NCI-H2081 treated with DMSO at 0.1 percent for 48 hours (cell line): ENCODE data around the gene SYDE1.

Experiments used
- DNase-seq: peaks from one replicate; lab custom pipeline; 2025; lab: John Stamatoyannopoulos, UW

Gene SYDE1

GRCh38 chr19:15108145-15108844 lies 1.1 kb downstream of the SYDE1 start:
- DNase-seq: no peak

- no peak for DNase-seq
These were observed 1.9 kb downstream of the SYDE1 start for GRCh38 chr19:15108845-15109767.

GRCh38 chr19:15109768-15110417 lies 2.7 kb downstream of the SYDE1 start:
- DNase-seq: no peak

- DNase-seq: no peak
These were observed 3.2 kb downstream of the SYDE1 start for GRCh38 chr19:15110418-15110815.

- DNase-seq: no peak
These were observed 4.6 kb downstream of the SYDE1 start for GRCh38 chr19:15111758-15112157.

- no peak for DNase-seq
These were observed 5.2 kb downstream of the SYDE1 start for GRCh38 chr19:15112385-15112784.

GRCh38 chr19:15113245-15114152 lies 6.3 kb downstream of the SYDE1 start:
- DNase-seq: no peak

- no peak for DNase-seq
These were observed 6.9 kb downstream of the SYDE1 start for GRCh38 chr19:15114153-15114540.

- no peak for DNase-seq
These were observed 7.9 kb downstream of the SYDE1 start for GRCh38 chr19:15115080-15115479.

GRCh38 chr19:15115762-15116615 lies 8.8 kb downstream of the SYDE1 start:
- no peak for DNase-seq

GRCh38 chr19:15116856-15117255 lies 9.7 kb downstream of the SYDE1 start:
- no peak for DNase-seq

- no peak for DNase-seq
These were observed 11.0 kb downstream of the SYDE1 start for GRCh38 chr19:15118248-15118647.

- no peak for DNase-seq
These were observed 11.7 kb downstream of the SYDE1 start for GRCh38 chr19:15118789-15119494.

GRCh38 chr19:15120135-15121026 lies 13.2 kb downstream of the SYDE1 start:
- no peak for DNase-seq

GRCh38 chr19:15122331-15123030 lies 15.3 kb downstream of the SYDE1 start:
- DNase-seq: no peak

- DNase-seq: no peak
These were observed 16.1 kb downstream of the SYDE1 start for GRCh38 chr19:15123031-15123890.

GRCh38 chr19:15123900-15124299 lies 16.7 kb downstream of the SYDE1 start:
- DNase-seq: no peak
